Parathyroid adenoma (tissue), 2 donors: Measurements from ENCODE around the gene ARMH1.
"Not testable (repeated sequence)": the region's sequence is repeated elsewhere in the genome, so short reads cannot be mapped to it uniquely, and the experiment has no call there.

ENCODE experiments used
- H2AFZ ChIP-seq: fragments of 300-600 bp; sonication (generic); one replicate; pipeline ENCODE4 v1.7.0; 2017; ENCODE audit warnings: antibody characterized with exemption, mild to moderate bottlenecking
- H3K27ac ChIP-seq: fragments of 300-600 bp; sonication (generic); one replicate; pipeline ENCODE4 v1.7.0; 2017
- H3K27me3 ChIP-seq: fragments of 300-600 bp; sonication (generic); one replicate; pipeline ENCODE4 v1.7.0; 2017; ENCODE audit warnings: low read length; ENCODE audit not compliant: control insufficient read depth, insufficient read depth
- H3K36me3 ChIP-seq: fragments of 300-600 bp; sonication (generic); one replicate; pipeline ENCODE4 v1.7.0; 2017; ENCODE audit warnings: low read length; ENCODE audit not compliant: control insufficient read depth, insufficient read depth
- H3K4me1 ChIP-seq: fragments of 300-600 bp; sonication (generic); one replicate; pipeline ENCODE4 v1.7.0; 2017; ENCODE audit warnings: control low read depth
- H3K4me2 ChIP-seq: fragments of 300-600 bp; sonication (generic); one replicate; pipeline ENCODE4 v1.7.0; 2017; ENCODE audit warnings: low read length
- H3K4me3 ChIP-seq: fragments of 300-600 bp; sonication (generic); one replicate; pipeline ENCODE4 v1.7.0; 2017; ENCODE audit warnings: low read depth, low read length
- H3K79me2 ChIP-seq: fragments of 300-600 bp; sonication (generic); one replicate; pipeline ENCODE4 v1.7.0; 2017; ENCODE audit warnings: control low read depth
- H3K9ac ChIP-seq: fragments of 300-600 bp; sonication (generic); one replicate; pipeline ENCODE4 v1.7.0; 2017; ENCODE audit warnings: mild to moderate bottlenecking
- H3K9me3 ChIP-seq: fragments of 300-600 bp; sonication (generic); one replicate; pipeline ENCODE4 v1.7.0; 2017; ENCODE audit warnings: low read length; ENCODE audit not compliant: control insufficient read depth
- TF ChIP-seq, protein P1 (sequence below): fragments of 300-600 bp; sonication (generic); IDR thresholded peaks from one replicate; pipeline ENCODE4 v1.7.0; 2017; ENCODE audit warnings: antibody characterized with exemption, mild to moderate bottlenecking
- donor health status: primary hyperparathyroidism.

The ARMH1 gene

DNA sequence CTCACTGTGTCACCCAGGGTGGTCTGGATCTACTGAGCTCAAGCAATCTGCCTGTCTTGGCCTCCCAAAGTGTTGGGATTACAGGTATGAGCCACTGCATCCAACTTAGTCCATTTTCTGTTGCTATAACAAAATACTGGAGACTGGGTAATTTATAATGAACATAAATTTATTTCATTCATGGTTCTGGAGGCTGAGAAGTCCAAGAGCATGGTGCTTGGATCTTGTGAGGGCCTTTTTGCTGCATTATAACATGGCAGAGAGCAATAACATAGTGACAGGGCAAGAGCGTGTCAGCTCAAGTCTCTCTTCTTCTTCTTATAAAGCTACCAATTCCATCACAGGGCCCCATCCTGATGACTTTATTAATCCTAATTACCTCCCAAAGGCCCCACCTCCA is 61.5 kb downstream of the ARMH1 start:
- TF ChIP-seq, protein P1, sequence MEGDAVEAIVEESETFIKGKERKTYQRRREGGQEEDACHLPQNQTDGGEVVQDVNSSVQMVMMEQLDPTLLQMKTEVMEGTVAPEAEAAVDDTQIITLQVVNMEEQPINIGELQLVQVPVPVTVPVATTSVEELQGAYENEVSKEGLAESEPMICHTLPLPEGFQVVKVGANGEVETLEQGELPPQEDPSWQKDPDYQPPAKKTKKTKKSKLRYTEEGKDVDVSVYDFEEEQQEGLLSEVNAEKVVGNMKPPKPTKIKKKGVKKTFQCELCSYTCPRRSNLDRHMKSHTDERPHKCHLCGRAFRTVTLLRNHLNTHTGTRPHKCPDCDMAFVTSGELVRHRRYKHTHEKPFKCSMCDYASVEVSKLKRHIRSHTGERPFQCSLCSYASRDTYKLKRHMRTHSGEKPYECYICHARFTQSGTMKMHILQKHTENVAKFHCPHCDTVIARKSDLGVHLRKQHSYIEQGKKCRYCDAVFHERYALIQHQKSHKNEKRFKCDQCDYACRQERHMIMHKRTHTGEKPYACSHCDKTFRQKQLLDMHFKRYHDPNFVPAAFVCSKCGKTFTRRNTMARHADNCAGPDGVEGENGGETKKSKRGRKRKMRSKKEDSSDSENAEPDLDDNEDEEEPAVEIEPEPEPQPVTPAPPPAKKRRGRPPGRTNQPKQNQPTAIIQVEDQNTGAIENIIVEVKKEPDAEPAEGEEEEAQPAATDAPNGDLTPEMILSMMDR: no peak
- Histone ChIP-seq H3K27ac (no peak overlapping the region), H3K9me3 (no peaks in the 10 kb centered on the region), H3K79me2 (no peaks in the 10 kb centered on the region), H3K27me3 (no peaks in the 10 kb centered on the region), H3K36me3 (no peaks in the 10 kb centered on the region), H3K4me1 (no peaks in the 10 kb centered on the region), H3K9ac (no peak overlapping the region), H3K4me3 (no peak overlapping the region), H2AFZ (no peak overlapping the region), H3K4me2 (no peak overlapping the region)

DNA sequence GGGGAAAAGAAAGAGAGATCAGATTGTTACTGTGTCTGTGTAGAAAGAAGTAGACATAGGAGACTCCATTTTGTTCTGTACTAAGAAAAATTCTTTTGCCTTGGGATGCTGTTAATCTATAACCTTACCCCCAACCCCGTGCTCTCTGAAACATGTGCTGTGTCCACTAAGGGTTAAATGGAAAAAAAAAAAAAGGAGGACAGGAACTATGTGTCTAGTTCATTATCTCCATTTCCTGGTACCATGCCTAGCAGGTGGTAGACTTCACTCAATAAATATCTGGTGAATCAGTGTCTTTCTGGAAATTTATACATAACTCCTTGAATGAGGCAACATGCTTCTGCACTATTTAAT is 64.4 kb downstream of the ARMH1 start:
- not testable (repeated sequence) for H3K36me3 ChIP-seq, H3K9ac ChIP-seq

DNA sequence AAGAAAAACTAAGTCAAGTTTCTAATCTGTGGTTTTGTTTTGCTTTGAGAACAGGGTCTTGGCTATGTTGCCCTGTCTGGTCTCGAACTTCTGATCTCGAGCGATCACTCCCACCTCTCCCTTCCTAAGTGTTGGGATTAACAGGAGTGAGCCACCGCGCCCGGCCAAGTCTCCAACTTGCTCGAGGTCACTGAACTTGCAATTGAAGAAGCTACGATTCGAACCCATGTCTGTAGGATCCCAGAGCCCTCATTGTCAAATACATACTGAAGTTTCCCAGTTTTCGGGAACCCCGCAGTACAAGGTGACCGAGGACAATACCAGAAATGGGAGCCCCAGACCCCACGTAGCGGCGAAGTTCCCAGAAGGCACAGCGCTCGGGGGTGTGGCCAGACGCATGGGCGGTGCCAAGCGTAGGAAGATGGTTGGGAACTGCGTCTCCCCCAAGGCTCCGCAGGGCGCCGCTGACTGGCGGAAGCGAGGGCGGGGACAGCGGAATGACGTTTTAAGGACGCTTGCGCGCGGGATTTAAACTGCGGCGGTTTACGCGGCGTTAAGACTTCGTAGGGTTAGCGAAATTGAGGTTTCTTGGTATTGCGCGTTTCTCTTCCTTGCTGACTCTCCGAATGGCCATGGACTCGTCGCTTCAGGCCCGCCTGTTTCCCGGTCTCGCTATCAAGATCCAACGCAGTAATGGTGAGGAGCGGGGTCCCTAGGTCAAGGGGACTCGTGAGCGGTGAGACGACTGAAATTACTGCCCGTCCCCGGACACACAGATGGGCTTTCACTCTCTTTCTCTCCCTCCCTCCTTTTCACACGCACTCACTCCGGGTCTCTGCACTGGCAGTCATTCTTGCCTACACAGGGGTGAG is 65.0 kb downstream of the ARMH1 start, which contains the start of gene KIF2C:
Gene KIF2C (plus strand): TSS at position 531 of the 872 bp plus-strand sequence. CDS start 96 bp downstream, at position 627.
- H3K4me1 ChIP-seq: no peaks in the 10 kb centered on the region
- peak within 1 kb of the TSS; percentile 77 for H3K4me3 ChIP-seq
- H2AFZ ChIP-seq: peak within 1 kb of the TSS; percentile 93
- TF ChIP-seq, protein P1: no peak
- H3K36me3 ChIP-seq: no peaks in the 10 kb centered on the region
- peak within 1 kb of the TSS; percentile 73 for H3K27ac ChIP-seq
- H3K9me3 ChIP-seq: no peaks in the 10 kb centered on the region
- no peaks in the 10 kb centered on the region for H3K27me3 ChIP-seq
- no peak within 1 kb of the TSS for H3K9ac ChIP-seq
- H3K79me2 ChIP-seq: no peaks in the 10 kb centered on the region
- peak within 1 kb of the TSS; percentile 68 for H3K4me2 ChIP-seq

More for the DNA sequence above, 64.4 kb downstream of the ARMH1 start:
- not testable (repeated sequence) for H3K79me2 ChIP-seq, H3K4me1 ChIP-seq, H3K9me3 ChIP-seq, H3K27me3 ChIP-seq
- Histone ChIP-seq H3K4me3 (peak overlapping the region; percentile 77), H3K27ac (peak overlapping the region; percentile 73), H3K4me2 (peak overlapping the region; percentile 68), H2AFZ (peak overlapping the region; percentile 93)

DNA sequence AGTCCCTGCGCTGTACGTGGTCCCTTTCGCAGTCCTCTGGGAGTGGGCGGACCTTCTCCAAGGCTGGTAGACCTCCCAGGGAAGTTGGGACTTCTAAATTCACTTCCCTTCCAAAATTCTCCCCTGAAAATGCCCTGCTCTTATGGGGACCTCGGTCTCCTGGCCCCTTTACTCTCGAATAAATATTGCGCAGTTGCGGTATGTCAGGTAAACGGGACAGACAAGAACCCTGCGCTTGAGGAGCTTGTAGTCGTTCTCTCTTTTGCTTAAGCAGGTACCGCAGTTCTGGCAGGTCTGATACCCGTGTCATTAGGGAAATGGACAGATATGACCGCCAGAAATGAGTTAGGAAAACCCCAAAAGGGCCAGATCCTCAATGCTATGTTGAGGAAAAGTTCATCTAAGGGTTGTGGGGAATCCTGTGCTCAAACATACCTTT is 65.7 kb downstream of the ARMH1 start:
- Histone ChIP-seq H3K36me3 (no peaks in the 10 kb centered on the region), H3K4me3 (peak overlapping the region; percentile 77), H3K27me3 (no peaks in the 10 kb centered on the region), H3K27ac (no peak overlapping the region), H2AFZ (peak overlapping the region; percentile 93), H3K9me3 (no peaks in the 10 kb centered on the region), H3K4me1 (no peaks in the 10 kb centered on the region), H3K9ac (no peak overlapping the region), H3K4me2 (peak overlapping the region; percentile 68), H3K79me2 (no peaks in the 10 kb centered on the region)
- TF ChIP-seq, protein P1: no peak

DNA sequence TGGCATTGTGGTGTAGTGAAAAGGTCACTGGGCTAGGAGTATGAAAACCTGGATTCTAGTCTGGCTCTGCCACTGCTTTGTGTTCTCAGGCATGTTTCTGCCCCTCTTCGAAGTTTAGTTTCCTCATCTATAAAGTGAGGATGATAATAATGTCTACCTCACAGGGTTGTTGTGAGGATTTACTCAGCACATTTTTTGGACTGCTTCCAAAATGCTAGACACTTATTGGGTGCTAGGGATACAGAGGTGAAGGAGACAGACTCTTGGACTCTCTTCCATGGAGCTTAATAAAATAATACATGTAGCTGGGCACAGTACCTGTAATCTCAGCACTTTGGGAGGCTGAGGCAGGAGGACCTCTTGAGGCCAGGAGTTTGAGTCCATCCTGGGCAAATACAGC is 68.7 kb downstream of the ARMH1 start:
- H3K9me3 ChIP-seq: no peaks in the 10 kb centered on the region
- H3K9ac ChIP-seq: no peak overlapping the region
- H3K27me3 ChIP-seq: no peaks in the 10 kb centered on the region
- H3K36me3 ChIP-seq: no peaks in the 10 kb centered on the region
- H3K27ac ChIP-seq: no peak overlapping the region
- H3K4me3 ChIP-seq: no peak overlapping the region
- TF ChIP-seq, protein P1: no peak
- H2AFZ ChIP-seq: no peak overlapping the region
- H3K4me1 ChIP-seq: no peaks in the 10 kb centered on the region
- H3K79me2 ChIP-seq: no peaks in the 10 kb centered on the region
- H3K4me2 ChIP-seq: no peak overlapping the region
